NB4 (cell line): ENCODE data around the gene RPAP2.

ENCODE experiments used
- DNase-seq: peaks from one replicate; pipeline ENCODE4 v3.0.0; 2010; ENCODE audit warnings: low read depth
- H3K4me3 ChIP-seq: one replicate; pipeline ENCODE4 v1.5.1; 2011; ENCODE audit warnings: mild to moderate bottlenecking, low read depth, low read length, moderate library complexity
- MYC ChIP-seq: IDR thresholded peaks from 2 replicates; pipeline ENCODE4 v1.6.1; 2011; ENCODE audit warnings: low read depth, low read length
- POLR2A ChIP-seq: IDR thresholded peaks from 2 replicates; pipeline ENCODE4 v1.6.1; 2011; ENCODE audit warnings: mild to moderate bottlenecking; ENCODE audit not compliant: insufficient read length; ENCODE audit errors: extremely low read depth
- TF ChIP-seq, protein P1 (sequence below): IDR thresholded peaks from one replicate; pipeline ENCODE4 v1.5.1; 2012; ENCODE audit warnings: low read depth, low read length
- TF ChIP-seq, protein P2 (sequence below): IDR thresholded peaks from 2 replicates; pipeline ENCODE4 v1.6.1; 2011; ENCODE audit warnings: low read depth, low read length

Gene RPAP2

GRCh38 chr1:92301021-92301420, 2.2 kb downstream of the RPAP2 start:
- H3K4me3 ChIP-seq: peak overlapping the region; percentile 95
- DNase-seq: peak; percentile 52
- TF ChIP-seq POLR2A (no peak), MYC (no peak)
- TF ChIP-seq, protein P1, sequence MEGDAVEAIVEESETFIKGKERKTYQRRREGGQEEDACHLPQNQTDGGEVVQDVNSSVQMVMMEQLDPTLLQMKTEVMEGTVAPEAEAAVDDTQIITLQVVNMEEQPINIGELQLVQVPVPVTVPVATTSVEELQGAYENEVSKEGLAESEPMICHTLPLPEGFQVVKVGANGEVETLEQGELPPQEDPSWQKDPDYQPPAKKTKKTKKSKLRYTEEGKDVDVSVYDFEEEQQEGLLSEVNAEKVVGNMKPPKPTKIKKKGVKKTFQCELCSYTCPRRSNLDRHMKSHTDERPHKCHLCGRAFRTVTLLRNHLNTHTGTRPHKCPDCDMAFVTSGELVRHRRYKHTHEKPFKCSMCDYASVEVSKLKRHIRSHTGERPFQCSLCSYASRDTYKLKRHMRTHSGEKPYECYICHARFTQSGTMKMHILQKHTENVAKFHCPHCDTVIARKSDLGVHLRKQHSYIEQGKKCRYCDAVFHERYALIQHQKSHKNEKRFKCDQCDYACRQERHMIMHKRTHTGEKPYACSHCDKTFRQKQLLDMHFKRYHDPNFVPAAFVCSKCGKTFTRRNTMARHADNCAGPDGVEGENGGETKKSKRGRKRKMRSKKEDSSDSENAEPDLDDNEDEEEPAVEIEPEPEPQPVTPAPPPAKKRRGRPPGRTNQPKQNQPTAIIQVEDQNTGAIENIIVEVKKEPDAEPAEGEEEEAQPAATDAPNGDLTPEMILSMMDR: no peak

GRCh38 chr1:92306020-92306419, 7.2 kb downstream of the RPAP2 start:
- no peak overlapping the region for H3K4me3 ChIP-seq
- peak; percentile 16 for DNase-seq
- TF ChIP-seq POLR2A (no peak), MYC (no peak)
- TF ChIP-seq, protein P2, sequence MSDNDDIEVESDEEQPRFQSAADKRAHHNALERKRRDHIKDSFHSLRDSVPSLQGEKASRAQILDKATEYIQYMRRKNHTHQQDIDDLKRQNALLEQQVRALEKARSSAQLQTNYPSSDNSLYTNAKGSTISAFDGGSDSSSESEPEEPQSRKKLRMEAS: no peak
- TF ChIP-seq, protein P1: no peak

DNA sequence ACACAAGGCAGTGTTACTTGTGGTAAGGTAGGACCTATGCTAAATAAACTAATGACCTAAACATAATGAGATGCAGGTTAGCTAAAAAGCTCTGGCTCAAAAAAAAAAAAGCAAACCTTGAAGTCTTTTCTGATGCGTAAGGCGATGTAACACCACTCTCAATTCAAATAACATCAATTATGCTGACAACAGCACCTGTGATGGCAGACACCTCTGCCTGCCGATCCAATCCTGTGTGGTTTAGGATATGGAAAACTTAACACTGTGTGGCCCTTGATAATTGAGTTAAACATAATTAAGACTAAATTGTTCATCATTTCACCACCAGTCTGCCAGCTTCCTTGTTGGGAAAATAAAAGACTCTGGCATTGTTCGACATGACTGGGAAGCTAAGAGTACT, 9.1 kb downstream of the RPAP2 start:
- H3K4me3 ChIP-seq: no peak overlapping the region
- TF ChIP-seq MYC (no peak), POLR2A (no peak)
- TF ChIP-seq, protein P1: no peak
- TF ChIP-seq, protein P2: no peak
- no peak for DNase-seq

- TF ChIP-seq, protein P1: peak; percentile 31
- TF ChIP-seq, protein P2: no peak
- no peak for TF ChIP-seq POLR2A
- TF ChIP-seq MYC: no peak
- peak; percentile 64 for DNase-seq
- H3K4me3 ChIP-seq: no peak overlapping the region
Measured at GRCh38 chr1:92310185-92310597, 11.3 kb downstream of the RPAP2 start.

DNA sequence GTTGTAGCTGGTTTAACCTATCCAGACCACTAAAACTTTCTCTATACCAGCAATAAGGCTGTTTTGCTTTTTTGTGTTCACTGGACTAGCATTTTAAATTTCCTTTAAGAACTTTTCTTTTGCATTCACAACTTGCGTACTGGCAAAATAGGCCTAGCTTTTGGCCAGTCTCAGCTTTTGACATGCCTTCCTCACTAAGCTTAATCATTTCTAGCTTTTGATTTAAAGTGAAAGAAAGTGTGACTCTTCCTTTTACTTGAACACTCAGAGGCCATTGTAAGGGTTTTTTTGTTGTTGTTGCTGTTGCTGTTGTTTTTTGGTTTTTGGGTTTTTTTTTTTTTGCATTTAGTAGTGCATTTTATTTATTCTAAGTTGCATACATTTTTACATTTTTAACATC, 15.2 kb downstream of the RPAP2 start:
- H3K4me3 ChIP-seq: no peak overlapping the region
- TF ChIP-seq, protein P2: no peak
- TF ChIP-seq, protein P1: no peak
- TF ChIP-seq POLR2A (no peak), MYC (no peak)
- no peak for DNase-seq

DNA sequence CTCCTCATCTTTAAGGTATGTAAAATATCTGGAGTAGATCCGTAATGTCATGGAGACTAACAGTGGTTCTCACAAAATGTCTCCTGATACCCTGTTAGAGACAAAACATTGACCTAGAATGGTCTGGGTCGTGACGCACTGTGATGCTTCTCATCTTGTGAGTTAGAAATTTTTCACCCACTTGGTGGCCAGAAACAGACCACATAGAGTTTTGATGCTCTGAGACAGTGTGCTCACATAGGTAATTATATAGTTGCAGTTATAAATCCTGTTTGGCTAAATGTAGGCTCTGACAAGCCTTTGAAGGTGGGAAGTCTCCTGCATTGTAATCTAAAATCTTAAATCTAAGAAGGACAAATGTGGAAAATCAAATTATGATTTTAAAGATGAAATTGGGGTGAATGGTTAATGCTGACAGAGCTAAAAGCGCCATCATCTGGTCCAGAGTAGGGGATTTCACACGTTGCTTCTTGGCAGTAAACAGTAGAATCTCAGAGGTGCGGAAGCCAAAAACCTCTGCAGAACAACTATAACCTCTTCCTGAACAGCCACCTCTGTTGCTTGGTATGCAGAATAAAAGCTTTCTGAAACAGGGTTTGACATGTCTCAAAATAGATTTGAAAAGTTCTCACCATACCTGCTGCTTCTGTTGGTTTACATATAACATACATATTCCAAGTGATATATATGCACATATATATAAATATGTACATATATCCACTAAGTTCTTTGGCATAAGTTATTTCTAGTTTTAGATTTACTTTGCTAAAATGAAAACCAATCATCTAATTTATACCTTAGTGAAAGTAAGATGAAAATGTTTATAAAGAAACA, 17.1 kb downstream of the RPAP2 start:
- no peak overlapping the region for H3K4me3 ChIP-seq
- no peak for DNase-seq
- TF ChIP-seq, protein P1: no peak
- TF ChIP-seq MYC (no peak), POLR2A (no peak)
- TF ChIP-seq, protein P2: no peak
